T-helper 17 cell (primary cell): ENCODE measurements around the gene HSFX3. TPM values are rescaled to one million over a fixed set of nuclear protein-coding genes. Genes with fewer than 3 reads are reported as not detected.
A peak's percentile ranks its signal among the peaks of the same experiment; 100 is the strongest.
"Not testable (repeated sequence)": the region's sequence is repeated elsewhere in the genome, so short reads cannot be mapped to it uniquely, and the experiment has no call there.

Source experiments
- ATAC-seq: fragments of 150-1000 bp; cut with Tn5 transposase; 2 replicates; pipeline ENCODE4 v1.10.0; 2021; ENCODE audit warnings: mild to moderate bottlenecking, moderate library complexity
- DNase-seq, 3 donors: peaks; one replicate each; pipeline versions ENCODE4 v3.0.0 to v3.0.0-alpha.2; 2020 to 2021
- H3K9me3 ChIP-seq: one replicate; pipeline ENCODE4 v1.7.0; 2013; ENCODE audit warnings: low read length, mild to moderate bottlenecking; ENCODE audit not compliant: control insufficient read depth, poor library complexity, severe bottlenecking
- H3K27ac Mint-ChIP-seq: one replicate; pipeline ENCODE4 v1.8.0; 2022; ENCODE audit warnings: mild to moderate bottlenecking, moderate library complexity, mixed read lengths
- H3K27me3 Mint-ChIP-seq: one replicate; pipeline ENCODE4 v1.8.0; 2022; ENCODE audit warnings: mixed read lengths
- H3K36me3 Mint-ChIP-seq: one replicate; pipeline ENCODE4 v1.8.0; 2022; ENCODE audit warnings: low read depth, mixed read lengths
- H3K4me1 Mint-ChIP-seq: one replicate; pipeline ENCODE4 v1.8.0; 2022; ENCODE audit warnings: mild to moderate bottlenecking, mixed read lengths
- H3K4me3 Mint-ChIP-seq: one replicate; pipeline ENCODE4 v1.8.0; 2022; ENCODE audit warnings: mild to moderate bottlenecking, moderate library complexity, mixed read lengths
- total RNA-seq, 4 donors: library from RNA in 2 of 4; stranded (reverse) in 2 of 4; gene quantifications; one replicate each; pipeline ENCODE4 v1.2.3 and lab custom pipeline; 2022 to 2026

Gene HSFX3
- total RNA-seq, 2 donors from 2014 or later: not detected

DNA sequence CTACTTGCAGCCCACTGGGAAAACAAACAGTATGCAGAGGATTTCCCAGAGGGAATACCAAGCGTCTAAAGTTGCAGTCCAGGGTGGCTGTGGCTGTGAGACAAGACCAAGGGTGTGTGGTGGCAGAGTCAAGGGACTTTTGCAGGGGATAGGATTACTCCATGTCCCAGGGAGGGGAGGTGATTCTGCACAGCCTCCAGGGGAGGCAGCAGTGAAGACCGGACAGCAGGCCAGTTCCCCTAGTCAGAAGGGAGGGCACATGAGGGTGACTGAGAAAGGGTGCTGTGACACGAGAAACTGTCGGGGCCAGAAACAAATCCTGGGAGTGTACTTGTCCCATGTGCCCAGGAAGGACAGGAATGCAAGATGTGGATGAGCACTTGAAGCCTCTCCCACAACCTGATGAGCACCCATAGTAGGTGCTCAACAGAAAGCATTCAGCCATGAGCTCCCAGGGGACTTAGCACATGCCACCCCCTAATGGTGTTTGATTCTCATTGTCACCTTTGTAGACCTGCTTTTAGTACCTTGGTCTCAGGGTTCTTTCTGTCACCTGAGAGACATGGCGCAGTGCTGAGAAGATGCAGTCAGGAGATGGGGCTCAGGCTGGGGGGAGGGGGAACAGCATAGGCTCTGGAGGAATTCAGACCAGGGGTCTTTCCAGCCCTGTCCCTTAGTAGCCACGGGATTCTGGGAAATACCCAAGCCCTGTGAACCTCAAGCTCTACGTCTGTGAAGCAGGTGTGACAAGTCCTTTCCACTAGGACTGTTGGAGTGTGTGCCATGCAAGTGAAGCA is 18.1 kb upstream of the HSFX3 start:
- no peaks in the 10 kb centered on the region for H3K4me1 Mint-ChIP-seq
- H3K27me3 Mint-ChIP-seq: no peaks in the 10 kb centered on the region
- DNase-seq: no peak
- ATAC-seq: no peak
- H3K9me3 ChIP-seq: no peaks in the 10 kb centered on the region
- H3K4me3 Mint-ChIP-seq: no peak overlapping the region
- H3K36me3 Mint-ChIP-seq: no peaks in the 10 kb centered on the region
- H3K27ac Mint-ChIP-seq: no peak overlapping the region

DNA sequence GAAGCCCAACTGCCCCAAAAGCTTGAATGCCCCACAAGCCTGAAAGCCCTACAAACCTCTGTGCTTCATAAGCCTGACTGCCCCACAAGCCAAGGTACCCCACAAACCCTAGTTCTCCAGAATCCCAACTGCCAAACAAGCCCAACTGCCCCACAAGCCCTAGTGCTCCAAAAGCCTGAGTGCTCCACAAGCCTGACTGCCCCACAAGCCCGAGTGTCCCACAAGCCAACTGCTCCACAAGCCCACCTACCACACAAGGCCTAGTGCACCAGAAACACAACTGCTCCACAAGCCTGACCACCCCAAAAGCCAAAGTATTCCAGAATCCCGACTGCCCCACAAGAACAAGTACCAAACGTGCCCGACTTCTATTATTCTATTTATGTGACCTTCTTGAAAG is 13.6 kb upstream of the HSFX3 start:
- no peak overlapping the region for H3K27ac Mint-ChIP-seq
- no peak overlapping the region for H3K4me3 Mint-ChIP-seq
- H3K27me3 Mint-ChIP-seq: no peaks in the 10 kb centered on the region
- DNase-seq: no peak
- H3K36me3 Mint-ChIP-seq: no peaks in the 10 kb centered on the region
- ATAC-seq: no peak
- H3K9me3 ChIP-seq: no peaks in the 10 kb centered on the region
- no peaks in the 10 kb centered on the region for H3K4me1 Mint-ChIP-seq

DNA sequence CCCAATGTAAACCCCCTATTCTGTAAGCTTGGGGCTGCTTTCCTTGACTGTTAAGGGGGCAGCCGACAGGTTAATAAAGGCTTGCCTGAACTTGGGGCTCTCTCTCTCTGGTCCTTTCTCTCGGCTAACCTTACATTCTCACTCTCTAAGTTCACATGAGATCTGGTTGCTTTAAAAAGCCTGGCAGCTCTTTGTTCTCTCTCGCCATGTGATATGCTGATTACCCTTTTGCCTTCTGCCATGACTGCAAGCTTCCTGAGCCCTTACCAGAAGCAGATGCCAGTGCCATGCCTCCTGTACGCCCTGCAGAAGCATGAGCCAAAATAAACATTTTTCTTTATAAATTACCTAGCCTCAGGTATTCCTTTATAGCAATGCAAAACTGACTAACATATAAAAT is 5.5 kb upstream of the HSFX3 start:
- not testable (repeated sequence) for H3K4me1 Mint-ChIP-seq, H3K27ac Mint-ChIP-seq, H3K36me3 Mint-ChIP-seq, H3K9me3 ChIP-seq, DNase-seq, ATAC-seq, H3K4me3 Mint-ChIP-seq, H3K27me3 Mint-ChIP-seq

GRCh38 chrX:149551939-149552248 is 2.2 kb upstream of the HSFX3 start:
- not testable (repeated sequence) for H3K27me3 Mint-ChIP-seq, ATAC-seq, H3K4me1 Mint-ChIP-seq, H3K4me3 Mint-ChIP-seq, H3K27ac Mint-ChIP-seq, H3K36me3 Mint-ChIP-seq, H3K9me3 ChIP-seq, DNase-seq

- not testable (repeated sequence) for H3K4me3 Mint-ChIP-seq, H3K27ac Mint-ChIP-seq, DNase-seq, H3K9me3 ChIP-seq, H3K36me3 Mint-ChIP-seq, H3K4me1 Mint-ChIP-seq, H3K27me3 Mint-ChIP-seq, ATAC-seq
Measured at GRCh38 chrX:149551245-149551938, 1.7 kb upstream of the HSFX3 start.

DNA sequence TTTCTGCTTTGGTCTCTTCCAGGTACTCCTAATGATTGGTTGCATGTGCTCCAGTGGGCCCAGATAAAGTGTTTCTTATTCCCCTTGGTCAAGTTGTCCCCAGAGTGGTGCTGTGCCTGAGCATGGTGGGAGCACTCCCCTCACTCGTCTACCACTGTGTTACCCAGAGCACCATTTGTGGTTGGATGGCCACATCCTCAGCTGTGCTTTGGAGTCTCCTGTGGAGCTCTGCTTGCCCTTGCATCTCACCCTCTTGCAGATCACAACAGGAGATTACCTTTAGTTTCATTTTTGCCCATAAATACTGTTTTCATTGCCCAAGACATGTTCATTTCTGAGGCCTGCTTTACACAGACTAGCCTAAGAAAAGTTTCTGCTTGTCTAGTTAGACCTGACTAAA is 730 bp upstream of the HSFX3 start:
- H3K36me3 Mint-ChIP-seq, ATAC-seq, DNase-seq, H3K4me1 Mint-ChIP-seq, H3K27me3 Mint-ChIP-seq, H3K27ac Mint-ChIP-seq, H3K4me3 Mint-ChIP-seq, H3K9me3 ChIP-seq: not testable (repeated sequence)

DNA sequence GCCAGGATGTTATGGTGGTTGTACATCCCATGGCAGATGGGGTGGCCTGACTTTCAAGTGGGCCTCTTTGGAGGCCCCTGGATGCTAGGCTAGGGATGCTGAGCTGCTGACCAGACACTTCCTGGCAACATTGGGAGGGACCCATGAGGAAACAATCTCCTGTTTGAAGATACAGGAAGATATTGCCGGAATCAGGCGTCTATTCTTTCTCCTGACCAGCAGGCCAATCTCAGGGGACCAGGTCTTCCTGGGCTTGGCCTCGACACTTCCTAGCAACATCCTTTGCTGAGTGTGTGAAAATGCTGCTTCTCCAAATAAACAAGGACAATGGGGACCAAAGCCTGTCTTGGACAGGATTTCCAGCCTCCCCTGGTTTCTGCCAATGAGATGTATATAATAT is 1.9 kb downstream of the HSFX3 start:
- not testable (repeated sequence) for DNase-seq, ATAC-seq, H3K4me1 Mint-ChIP-seq, H3K4me3 Mint-ChIP-seq, H3K27me3 Mint-ChIP-seq, H3K36me3 Mint-ChIP-seq, H3K9me3 ChIP-seq, H3K27ac Mint-ChIP-seq

DNA sequence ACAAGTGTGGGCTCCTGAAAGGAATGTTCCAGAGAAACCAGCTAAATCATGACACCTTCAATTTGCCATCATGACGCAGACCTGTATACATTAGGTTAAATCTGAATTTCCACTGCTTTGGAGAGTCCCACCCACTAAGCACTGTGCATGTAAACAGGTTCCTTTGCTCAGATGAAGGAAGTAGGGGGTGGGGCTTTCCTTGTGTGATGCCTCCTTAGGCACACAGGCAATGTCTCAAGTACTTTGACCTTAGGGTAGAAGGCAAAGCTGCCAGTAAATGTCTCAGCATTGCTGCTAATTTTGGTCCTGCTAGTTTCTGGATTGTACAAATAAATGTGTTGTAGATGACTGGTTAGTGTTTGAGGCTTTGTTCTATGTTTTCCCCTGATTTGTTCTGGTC is 2.8 kb downstream of the HSFX3 start:
- H3K27me3 Mint-ChIP-seq, H3K9me3 ChIP-seq, H3K4me1 Mint-ChIP-seq, H3K36me3 Mint-ChIP-seq, ATAC-seq, H3K4me3 Mint-ChIP-seq, DNase-seq, H3K27ac Mint-ChIP-seq: not testable (repeated sequence)

DNA sequence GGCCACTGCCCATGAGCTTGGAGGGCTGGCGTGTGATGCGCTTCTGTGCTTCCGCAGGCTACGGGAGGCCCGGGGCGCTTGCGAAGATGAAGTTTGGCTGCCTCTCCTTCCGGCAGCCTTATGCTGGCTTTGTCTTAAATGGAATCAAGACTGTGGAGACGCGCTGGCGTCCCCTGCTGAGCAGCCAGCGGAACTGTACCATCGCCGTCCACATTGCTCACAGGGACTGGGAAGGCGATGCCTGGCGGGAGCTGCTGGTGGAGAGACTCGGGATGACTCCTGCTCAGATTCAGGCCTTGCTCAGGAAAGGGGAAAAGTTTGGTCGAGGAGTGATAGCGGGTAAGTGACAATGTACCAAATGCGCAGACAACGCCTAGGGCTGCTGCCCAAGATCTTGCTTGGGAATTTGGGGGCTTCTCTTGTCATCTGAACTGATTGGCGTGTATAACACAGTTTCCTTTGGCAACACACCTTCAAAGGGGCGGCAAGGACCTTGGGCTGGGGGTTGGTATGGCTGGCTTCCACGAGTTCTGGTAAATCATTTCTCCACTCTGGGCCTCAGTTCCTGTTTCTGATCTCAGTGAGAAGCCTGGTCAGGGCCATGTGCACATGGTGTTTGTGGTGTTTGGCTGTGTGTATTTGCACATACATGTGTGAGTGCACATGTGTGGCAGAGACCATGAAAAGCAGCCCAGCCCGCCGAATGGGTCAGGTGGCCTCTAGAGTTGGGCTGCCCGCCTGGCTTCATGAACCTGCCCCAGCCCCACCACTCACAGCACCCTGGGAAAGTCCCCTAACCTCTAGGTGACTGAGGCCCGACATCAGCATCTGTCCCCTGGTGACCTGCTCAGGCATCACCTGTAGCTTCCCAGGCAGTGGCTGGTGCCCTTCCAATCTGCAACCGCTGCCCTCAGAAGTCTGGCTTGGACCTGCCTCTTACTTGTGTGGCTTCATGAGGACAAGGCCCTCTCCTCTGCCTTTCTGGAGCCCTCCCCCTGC is 3.9 kb downstream of the HSFX3 start:
- DNase-seq, H3K27ac Mint-ChIP-seq, H3K4me1 Mint-ChIP-seq, H3K36me3 Mint-ChIP-seq, H3K9me3 ChIP-seq, H3K27me3 Mint-ChIP-seq, H3K4me3 Mint-ChIP-seq: not testable (repeated sequence)
- peak; percentile 19 for ATAC-seq

- no peaks in the 10 kb centered on the region for H3K36me3 Mint-ChIP-seq
- H3K4me1 Mint-ChIP-seq: peaks cover 7% of the 10 kb centered on the region
- no peaks in the 10 kb centered on the region for H3K9me3 ChIP-seq
- no peak for ATAC-seq
- H3K4me3 Mint-ChIP-seq: peak overlapping the region; percentile 96
- no peaks in the 10 kb centered on the region for H3K27me3 Mint-ChIP-seq
- no peak for DNase-seq
- peak overlapping the region; percentile 96 for H3K27ac Mint-ChIP-seq
Measured at GRCh38 chrX:149541521-149542047, 8.1 kb downstream of the HSFX3 start.

DNA sequence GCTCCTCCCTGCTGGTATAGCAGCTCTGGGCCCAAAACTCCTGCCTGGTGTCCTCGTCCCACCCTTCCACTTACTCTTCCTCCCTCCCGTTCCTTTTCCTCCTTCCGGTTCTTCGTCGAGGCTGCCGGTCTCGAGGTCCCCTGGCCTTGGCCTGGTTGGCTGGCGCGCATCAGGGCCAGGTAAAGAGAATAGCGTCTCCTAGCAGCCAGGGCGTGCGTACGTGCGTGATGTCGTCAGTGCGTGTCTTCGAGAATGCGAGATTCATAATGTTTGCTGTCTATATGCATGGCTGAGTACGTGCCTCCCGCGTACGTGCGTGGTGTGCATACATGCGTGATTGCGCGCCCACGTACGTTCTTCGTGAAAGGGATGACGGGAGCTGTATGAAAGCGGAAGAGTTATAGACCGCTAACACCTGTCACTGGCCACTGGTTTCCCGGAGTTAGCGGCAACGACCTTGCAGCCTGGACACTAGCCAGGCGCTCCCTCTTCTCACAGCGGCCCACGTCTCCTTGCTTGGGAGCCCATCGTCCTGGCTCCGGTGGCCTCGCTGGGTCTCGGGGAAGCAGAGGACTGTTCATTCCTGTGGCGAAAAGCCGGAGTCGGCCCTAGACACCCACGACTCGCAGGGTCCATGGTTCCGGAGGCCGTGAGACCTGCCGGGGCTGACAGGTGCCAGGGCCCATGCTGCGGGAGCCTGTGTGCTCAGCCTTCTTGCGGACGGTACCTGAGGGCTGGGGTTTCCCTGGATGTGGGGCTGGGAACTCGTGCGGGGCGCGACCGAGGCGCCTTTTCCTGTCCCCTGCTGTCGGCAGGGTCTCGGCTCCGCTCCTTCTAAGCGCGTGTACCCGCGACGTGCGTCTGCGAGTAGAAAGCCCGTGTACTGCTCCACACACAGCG is 8.9 kb downstream of the HSFX3 start, which contains the start of gene EOLA1:
TSS of gene EOLA1 (plus strand) at position 392 of the 900 bp plus-strand sequence. CDS start 4,619 bp downstream, outside the sequence.
- ATAC-seq (peak; percentile 75), DNase-seq (peak; percentile 65 to 80 (median 66))
- no peaks in the 10 kb centered on the region for H3K36me3 Mint-ChIP-seq
- no peaks in the 10 kb centered on the region for H3K9me3 ChIP-seq
- peak within 1 kb of the TSS; percentile 96 for H3K27ac Mint-ChIP-seq
- H3K4me1 Mint-ChIP-seq: peaks cover 7% of the 10 kb centered on the region
- H3K27me3 Mint-ChIP-seq: no peaks in the 10 kb centered on the region
- H3K4me3 Mint-ChIP-seq: peak within 1 kb of the TSS; percentile 96

GRCh38 chrX:149540131-149540620 is 9.5 kb downstream of the HSFX3 start:
- Mint-ChIP-seq H3K36me3 (no peaks in the 10 kb centered on the region), H3K4me3 (peak overlapping the region; percentile 96), H3K27ac (peak overlapping the region; percentile 96), H3K4me1 (peaks cover 7% of the 10 kb centered on the region), H3K27me3 (no peaks in the 10 kb centered on the region)
- peak; percentile 72 to 88 (median 88) for DNase-seq
- H3K9me3 ChIP-seq: no peaks in the 10 kb centered on the region
- peak; percentile 61 for ATAC-seq
